Activated T-helper 1 cell treated with Interleukin-2 at 50 U/mL for 16 hours (primary cell): ENCODE measurements around the gene TIMD4.
"Not testable (repeated sequence)": the region's sequence is repeated elsewhere in the genome, so short reads cannot be mapped to it uniquely, and the experiment has no call there.

Source experiments
- DNase-seq: peaks from one replicate; pipeline ENCODE4 v3.0.0-alpha.2; 2020; ENCODE audit warnings: low read depth

Gene TIMD4

GRCh38 chr5:156963125-156963524 is at the start of gene TIMD4:
TIMD4 (minus strand) TSS chr5:156963226; CDS start chr5:156963198, 28 bp downstream.
- DNase-seq, result no peak

GRCh38 chr5:157006262-157006661 is 43.2 kb upstream of the TIMD4 start:
- DNase-seq, result no peak

GRCh38 chr5:157004893-157005551 is 42.0 kb upstream of the TIMD4 start:
- no peak for DNase-seq

- DNase-seq, result no peak
Measured at GRCh38 chr5:156991714-156992113, 28.7 kb upstream of the TIMD4 start.

GRCh38 chr5:156984064-156984463 is 21.0 kb upstream of the TIMD4 start:
- no peak for DNase-seq

GRCh38 chr5:156981481-156981880 is 18.5 kb upstream of the TIMD4 start:
- DNase-seq, result no peak

- DNase-seq, result no peak
Measured at GRCh38 chr5:156974328-156974727, 11.3 kb upstream of the TIMD4 start.

GRCh38 chr5:156971848-156972525 is 9.0 kb upstream of the TIMD4 start:
- DNase-seq, result no peak

GRCh38 chr5:156971415-156971814 is 8.4 kb upstream of the TIMD4 start:
- no peak for DNase-seq

- DNase-seq, result not testable (repeated sequence)
Measured at GRCh38 chr5:156967386-156967785, 4.4 kb upstream of the TIMD4 start.

GRCh38 chr5:156956321-156956720 is 6.7 kb downstream of the TIMD4 start:
- no peak for DNase-seq

- DNase-seq, result no peak
Measured at GRCh38 chr5:156951359-156951758, 11.7 kb downstream of the TIMD4 start.

- no peak for DNase-seq
Measured at GRCh38 chr5:156950716-156951115, 12.3 kb downstream of the TIMD4 start.

- DNase-seq, result no peak
Measured at GRCh38 chr5:156949424-156949823, 13.6 kb downstream of the TIMD4 start.

- DNase-seq, result no peak
Measured at GRCh38 chr5:156947925-156948324, 15.1 kb downstream of the TIMD4 start.

GRCh38 chr5:156942064-156942463 is 21.0 kb downstream of the TIMD4 start:
- DNase-seq, result no peak

- DNase-seq, result not testable (repeated sequence)
Measured at GRCh38 chr5:156940462-156940861, 22.6 kb downstream of the TIMD4 start.

GRCh38 chr5:156936972-156937371 is 26.1 kb downstream of the TIMD4 start:
- DNase-seq, result no peak

- peak; percentile 10 for DNase-seq
Measured at GRCh38 chr5:156934450-156935211, 28.4 kb downstream of the TIMD4 start.

- DNase-seq, result no peak
Measured at GRCh38 chr5:156929366-156929948, 33.6 kb downstream of the TIMD4 start.

GRCh38 chr5:156927545-156927944 is 35.5 kb downstream of the TIMD4 start:
- DNase-seq, result no peak

- DNase-seq, result not testable (repeated sequence)
Measured at GRCh38 chr5:156925767-156926166, 37.3 kb downstream of the TIMD4 start.
